Measurements from ENCODE around the gene RERE.

DNA sequence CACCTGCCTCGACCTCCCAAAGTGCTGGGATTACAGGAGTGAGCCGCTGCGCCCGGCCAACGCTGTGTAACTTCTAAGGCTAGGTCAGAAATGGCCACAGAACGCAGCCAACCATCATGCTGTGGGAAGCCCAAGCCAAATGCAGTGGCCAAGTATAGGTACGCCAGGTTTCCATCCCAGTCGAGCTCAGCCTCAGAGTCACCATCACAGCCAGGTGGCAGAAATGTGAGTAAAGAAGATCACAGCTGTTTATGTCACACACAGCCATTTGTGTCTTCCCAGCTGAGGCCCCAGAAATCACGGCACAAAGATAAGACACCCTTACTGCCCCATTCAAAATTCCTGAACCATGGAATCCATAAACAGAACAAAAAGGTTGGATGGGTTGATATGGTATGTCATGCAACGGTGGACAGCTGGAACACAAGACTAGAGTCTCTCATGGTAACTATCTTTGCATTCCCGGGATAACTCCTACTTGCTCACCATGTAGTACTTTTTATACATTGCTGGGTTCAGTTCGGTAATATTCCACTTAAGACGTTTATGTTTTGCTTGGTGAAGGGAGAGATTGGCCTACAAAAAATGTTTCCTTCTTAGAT lies 415.2 kb downstream of the RERE start:
- TF ChIP-seq, protein P1, sequence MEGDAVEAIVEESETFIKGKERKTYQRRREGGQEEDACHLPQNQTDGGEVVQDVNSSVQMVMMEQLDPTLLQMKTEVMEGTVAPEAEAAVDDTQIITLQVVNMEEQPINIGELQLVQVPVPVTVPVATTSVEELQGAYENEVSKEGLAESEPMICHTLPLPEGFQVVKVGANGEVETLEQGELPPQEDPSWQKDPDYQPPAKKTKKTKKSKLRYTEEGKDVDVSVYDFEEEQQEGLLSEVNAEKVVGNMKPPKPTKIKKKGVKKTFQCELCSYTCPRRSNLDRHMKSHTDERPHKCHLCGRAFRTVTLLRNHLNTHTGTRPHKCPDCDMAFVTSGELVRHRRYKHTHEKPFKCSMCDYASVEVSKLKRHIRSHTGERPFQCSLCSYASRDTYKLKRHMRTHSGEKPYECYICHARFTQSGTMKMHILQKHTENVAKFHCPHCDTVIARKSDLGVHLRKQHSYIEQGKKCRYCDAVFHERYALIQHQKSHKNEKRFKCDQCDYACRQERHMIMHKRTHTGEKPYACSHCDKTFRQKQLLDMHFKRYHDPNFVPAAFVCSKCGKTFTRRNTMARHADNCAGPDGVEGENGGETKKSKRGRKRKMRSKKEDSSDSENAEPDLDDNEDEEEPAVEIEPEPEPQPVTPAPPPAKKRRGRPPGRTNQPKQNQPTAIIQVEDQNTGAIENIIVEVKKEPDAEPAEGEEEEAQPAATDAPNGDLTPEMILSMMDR (IDR thresholded peaks at IDR 0.05), result no peak
- TF ChIP-seq POLR2A (IDR thresholded peaks at IDR 0.05), result no peak

Measured in adrenal gland (tissue), 5 donors.